NB4 (cell line): ENCODE data around the gene RPTOR.

Experiments
- DNase-seq: peaks from one replicate; pipeline ENCODE4 v3.0.0; 2010; ENCODE audit warnings: low read depth
- H3K4me3 ChIP-seq: one replicate; pipeline ENCODE4 v1.5.1; 2011; ENCODE audit warnings: mild to moderate bottlenecking, low read depth, low read length, moderate library complexity
- MAX ChIP-seq: IDR thresholded peaks from 2 replicates; pipeline ENCODE4 v1.6.1; 2011; ENCODE audit warnings: low read depth, low read length
- MYC ChIP-seq: IDR thresholded peaks from 2 replicates; pipeline ENCODE4 v1.6.1; 2011; ENCODE audit warnings: low read depth, low read length
- POLR2A ChIP-seq: IDR thresholded peaks from 2 replicates; pipeline ENCODE4 v1.6.1; 2011; ENCODE audit warnings: mild to moderate bottlenecking; ENCODE audit not compliant: insufficient read length; ENCODE audit errors: extremely low read depth
- TF ChIP-seq, protein P1 (sequence below): IDR thresholded peaks from one replicate; pipeline ENCODE4 v1.5.1; 2012; ENCODE audit warnings: low read depth, low read length

RPTOR gene

DNA sequence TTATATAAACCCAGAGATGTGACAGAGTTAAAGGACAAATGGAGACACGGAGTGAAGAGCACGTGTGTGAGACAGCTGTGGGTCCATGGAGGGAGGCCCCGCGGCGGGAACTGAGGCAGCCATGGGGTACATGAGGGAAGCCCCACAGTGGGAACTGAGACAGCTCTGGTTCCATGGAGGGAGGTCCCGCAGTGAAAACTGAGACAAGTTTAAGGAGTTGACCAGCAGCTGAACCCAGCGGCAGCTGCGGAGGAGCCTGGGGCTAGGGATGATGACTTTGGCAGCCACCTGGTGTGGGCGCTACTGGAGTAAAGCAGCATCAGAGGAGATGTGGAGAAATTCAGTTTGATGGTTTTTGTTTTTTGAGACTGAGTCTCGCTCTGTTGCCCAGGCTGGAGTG, 185.1 kb downstream of the RPTOR start:
- DNase-seq: no peak
- H3K4me3 ChIP-seq: no peak overlapping the region
- TF ChIP-seq, protein P1, sequence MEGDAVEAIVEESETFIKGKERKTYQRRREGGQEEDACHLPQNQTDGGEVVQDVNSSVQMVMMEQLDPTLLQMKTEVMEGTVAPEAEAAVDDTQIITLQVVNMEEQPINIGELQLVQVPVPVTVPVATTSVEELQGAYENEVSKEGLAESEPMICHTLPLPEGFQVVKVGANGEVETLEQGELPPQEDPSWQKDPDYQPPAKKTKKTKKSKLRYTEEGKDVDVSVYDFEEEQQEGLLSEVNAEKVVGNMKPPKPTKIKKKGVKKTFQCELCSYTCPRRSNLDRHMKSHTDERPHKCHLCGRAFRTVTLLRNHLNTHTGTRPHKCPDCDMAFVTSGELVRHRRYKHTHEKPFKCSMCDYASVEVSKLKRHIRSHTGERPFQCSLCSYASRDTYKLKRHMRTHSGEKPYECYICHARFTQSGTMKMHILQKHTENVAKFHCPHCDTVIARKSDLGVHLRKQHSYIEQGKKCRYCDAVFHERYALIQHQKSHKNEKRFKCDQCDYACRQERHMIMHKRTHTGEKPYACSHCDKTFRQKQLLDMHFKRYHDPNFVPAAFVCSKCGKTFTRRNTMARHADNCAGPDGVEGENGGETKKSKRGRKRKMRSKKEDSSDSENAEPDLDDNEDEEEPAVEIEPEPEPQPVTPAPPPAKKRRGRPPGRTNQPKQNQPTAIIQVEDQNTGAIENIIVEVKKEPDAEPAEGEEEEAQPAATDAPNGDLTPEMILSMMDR: no peak
- TF ChIP-seq MAX (no peak), POLR2A (no peak), MYC (no peak)

- no peak overlapping the region for H3K4me3 ChIP-seq
- no peak for TF ChIP-seq MAX
- TF ChIP-seq, protein P1: no peak
- no peak for DNase-seq
Measured at GRCh38 chr17:80730739-80731138, 186.1 kb downstream of the RPTOR start.

DNA sequence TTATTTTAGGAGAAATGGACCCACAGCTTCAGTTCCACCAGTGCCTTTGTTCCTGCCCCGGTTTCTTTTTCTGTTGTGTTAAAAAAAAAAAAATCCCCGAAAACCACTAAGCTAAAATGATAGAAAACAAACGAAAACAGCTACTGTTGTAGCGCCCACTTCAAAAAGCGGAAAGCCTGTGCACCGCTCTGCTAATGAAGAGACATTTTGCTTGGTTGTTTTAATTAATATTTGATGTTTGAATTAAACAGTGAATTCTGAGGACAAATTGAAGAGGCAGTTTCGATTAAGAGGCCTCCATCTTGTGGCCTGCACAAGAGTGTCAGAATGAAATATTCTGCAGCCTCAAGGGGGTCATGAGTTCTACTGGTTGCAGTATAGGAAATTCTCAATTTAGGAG, 186.7 kb downstream of the RPTOR start:
- no peak for DNase-seq
- no peak overlapping the region for H3K4me3 ChIP-seq
- TF ChIP-seq MAX (no peak), POLR2A (no peak), MYC (no peak)
- TF ChIP-seq, protein P1: no peak

- TF ChIP-seq, protein P1: no peak
- TF ChIP-seq POLR2A: no peak
- DNase-seq: no peak
Measured at GRCh38 chr17:80732268-80732667, 187.6 kb downstream of the RPTOR start.

DNA sequence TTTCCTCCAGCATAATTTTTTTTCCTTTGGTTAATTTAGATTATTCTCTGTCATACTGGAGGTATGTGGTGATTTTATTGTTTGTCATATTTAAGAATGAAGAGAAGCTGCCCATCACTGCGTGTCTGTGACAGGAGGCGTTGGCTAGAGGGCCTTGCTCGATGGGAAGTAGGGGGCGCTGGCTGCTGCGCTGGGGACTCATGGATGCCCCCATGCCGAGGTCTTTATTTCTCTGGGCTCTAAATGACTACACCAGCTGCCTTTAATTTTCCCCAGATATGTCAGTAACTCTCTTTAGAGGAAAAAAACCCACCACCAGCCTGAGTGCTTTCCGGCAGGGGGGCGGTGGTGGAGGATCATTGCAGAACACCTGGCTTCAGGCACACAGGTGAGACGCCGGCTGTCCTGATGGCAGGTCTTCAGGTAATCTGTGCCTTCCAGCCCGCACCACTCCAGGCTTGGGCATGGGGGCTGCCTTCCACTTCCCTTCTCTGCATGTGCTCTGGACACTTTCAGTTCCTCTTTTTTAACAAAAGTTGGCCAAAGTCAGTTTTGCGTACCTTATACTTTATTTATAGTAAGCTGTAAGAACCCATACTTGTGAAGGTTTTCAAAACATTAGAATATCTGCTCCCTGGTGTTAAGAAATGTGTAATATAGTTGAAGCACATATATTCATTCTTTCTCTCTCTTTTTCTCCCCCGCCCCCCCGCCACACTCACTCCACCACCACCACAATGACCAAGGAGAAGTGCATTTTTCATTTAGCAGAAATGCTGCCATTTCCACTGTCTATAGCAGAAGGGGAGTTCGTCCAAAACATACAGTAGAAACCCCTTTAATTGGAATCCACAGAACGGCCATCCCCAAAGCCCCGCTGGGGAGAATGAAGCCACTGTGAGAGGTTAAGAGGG, 192.7 kb downstream of the RPTOR start:
- H3K4me3 ChIP-seq: peak overlapping the region; percentile 13
- peak; percentile 85 for DNase-seq
- TF ChIP-seq, protein P1: peak; percentile 55
- peak; percentile 91 for TF ChIP-seq MAX
- TF ChIP-seq MYC: peak; percentile 95
- no peak for TF ChIP-seq POLR2A

More at GRCh38 chr17:80732268-80732667, 187.6 kb downstream of the RPTOR start:
- H3K4me3 ChIP-seq: no peak overlapping the region
